Measurements from ENCODE around the gene TTC7B.

- TF ChIP-seq CTCF (conservative IDR thresholded peaks at IDR 0.05) (no peak), ZFX (IDR thresholded peaks at IDR 0.05) (no peak)
Measured at GRCh38 chr14:90608929-90609341, 207.3 kb downstream of the TTC7B start.

Data from C4-2B (cell line).